CMK (cell line): ENCODE data around the gene FAM81A.
"Not testable (repeated sequence)": the region's sequence is repeated elsewhere in the genome, so short reads cannot be mapped to it uniquely, and the experiment has no call there.

Experiments used
- DNase-seq: peaks from one replicate; pipeline ENCODE4 v3.0.0-alpha.2; 2010; ENCODE audit warnings: low read depth

FAM81A gene

GRCh38 chr15:59489485-59489884 lies 51.5 kb downstream of the FAM81A start:
- not testable (repeated sequence) for DNase-seq

- DNase-seq: no peak
Observed at GRCh38 chr15:59491062-59491461, 53.1 kb downstream of the FAM81A start.

GRCh38 chr15:59492389-59493377 lies 54.7 kb downstream of the FAM81A start:
- no peak for DNase-seq

GRCh38 chr15:59501597-59501996 lies 63.6 kb downstream of the FAM81A start:
- no peak for DNase-seq

- DNase-seq: no peak
Observed at GRCh38 chr15:59515190-59515589, 77.2 kb downstream of the FAM81A start.

- no peak for DNase-seq
Observed at GRCh38 chr15:59516655-59517461, 78.9 kb downstream of the FAM81A start.

GRCh38 chr15:59519329-59519728 lies 81.3 kb downstream of the FAM81A start:
- DNase-seq: no peak

GRCh38 chr15:59521443-59521842 lies 83.5 kb downstream of the FAM81A start:
- DNase-seq: no peak

- DNase-seq: no peak
Observed at GRCh38 chr15:59522988-59523461, 85.0 kb downstream of the FAM81A start.

GRCh38 chr15:59523702-59524101 lies 85.7 kb downstream of the FAM81A start:
- DNase-seq: no peak

- DNase-seq: no peak
Observed at GRCh38 chr15:59524331-59524731, 86.3 kb downstream of the FAM81A start.

- DNase-seq: not testable (repeated sequence)
Observed at GRCh38 chr15:59526466-59526865, 88.5 kb downstream of the FAM81A start.

GRCh38 chr15:59528429-59528828 lies 90.4 kb downstream of the FAM81A start:
- no peak for DNase-seq

GRCh38 chr15:59528961-59529402 lies 91.0 kb downstream of the FAM81A start:
- DNase-seq: peak; percentile 17

GRCh38 chr15:59531066-59531675 lies 93.2 kb downstream of the FAM81A start:
- DNase-seq: no peak

GRCh38 chr15:59532770-59533379 lies 94.9 kb downstream of the FAM81A start:
- DNase-seq: peak; percentile 14

GRCh38 chr15:59536553-59536952 lies 98.6 kb downstream of the FAM81A start:
- no peak for DNase-seq

- DNase-seq: no peak
Observed at GRCh38 chr15:59537403-59537802, 99.4 kb downstream of the FAM81A start.

- DNase-seq: no peak
Observed at GRCh38 chr15:59538494-59538893, 100.5 kb downstream of the FAM81A start.

GRCh38 chr15:59539799-59540198 lies 101.8 kb downstream of the FAM81A start:
- no peak for DNase-seq

GRCh38 chr15:59540654-59541053 lies 102.7 kb downstream of the FAM81A start:
- DNase-seq: no peak

- DNase-seq: no peak
Observed at GRCh38 chr15:59541750-59542149, 103.8 kb downstream of the FAM81A start.
